ENCODE measurements around the gene PRPSAP1. TPM values are rescaled to one million over a fixed set of nuclear protein-coding genes. Genes with fewer than 3 reads are reported as not detected.

The PRPSAP1 gene
- total RNA-seq, 2 donors from 2014 or later, result 19.4 to 22.1 TPM

DNA sequence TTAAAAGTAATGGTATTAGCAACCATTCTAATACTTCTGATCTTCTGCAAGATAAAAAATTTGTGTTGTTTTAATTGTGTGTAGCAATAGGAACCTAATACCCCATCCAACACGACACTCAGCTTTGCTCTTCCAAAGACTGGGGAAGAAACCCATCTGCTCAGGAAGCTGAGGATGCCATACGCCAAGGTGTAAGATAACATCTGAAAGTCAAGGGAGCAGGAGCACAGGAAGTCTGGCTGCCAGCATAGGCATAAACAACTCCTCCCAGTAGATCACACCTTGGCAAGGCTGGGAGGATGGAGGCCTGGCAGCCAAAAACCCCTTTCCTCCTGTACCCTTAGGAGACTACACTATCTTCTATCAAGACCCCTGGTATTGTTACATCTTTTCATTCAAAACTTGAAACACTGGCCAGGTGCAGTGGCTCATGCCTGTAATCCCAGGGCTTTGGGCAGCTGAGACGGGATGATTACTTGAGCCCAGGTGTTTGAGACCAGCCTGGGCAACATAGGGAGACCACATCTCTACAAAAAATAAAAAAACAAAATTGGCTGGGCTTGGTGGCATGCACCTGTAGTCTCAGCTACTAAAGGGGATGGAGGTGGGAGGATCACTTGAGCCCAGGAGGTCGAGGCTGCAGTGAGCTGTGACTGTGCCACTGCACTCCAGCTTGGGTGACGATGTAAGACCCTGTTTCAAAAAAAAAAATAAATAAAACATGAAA is 25.0 kb upstream of the PRPSAP1 start:
- H3K27me3 Mint-ChIP-seq, result no peaks in the 10 kb centered on the region
- H3K36me3 Mint-ChIP-seq (ENCODE audit: low read depth), result no peaks in the 10 kb centered on the region
- ATAC-seq (no peak), DNase-seq (no peak)
- H3K9me3 ChIP-seq (ENCODE audit: control insufficient read depth, low read length, poor library complexity, severe bottlenecking), result no peaks in the 10 kb centered on the region
- H3K4me1 Mint-ChIP-seq, result peaks cover 4% of the 10 kb centered on the region
- H3K27ac Mint-ChIP-seq, result no peak overlapping the region
- H3K4me3 Mint-ChIP-seq, result no peak overlapping the region

DNA sequence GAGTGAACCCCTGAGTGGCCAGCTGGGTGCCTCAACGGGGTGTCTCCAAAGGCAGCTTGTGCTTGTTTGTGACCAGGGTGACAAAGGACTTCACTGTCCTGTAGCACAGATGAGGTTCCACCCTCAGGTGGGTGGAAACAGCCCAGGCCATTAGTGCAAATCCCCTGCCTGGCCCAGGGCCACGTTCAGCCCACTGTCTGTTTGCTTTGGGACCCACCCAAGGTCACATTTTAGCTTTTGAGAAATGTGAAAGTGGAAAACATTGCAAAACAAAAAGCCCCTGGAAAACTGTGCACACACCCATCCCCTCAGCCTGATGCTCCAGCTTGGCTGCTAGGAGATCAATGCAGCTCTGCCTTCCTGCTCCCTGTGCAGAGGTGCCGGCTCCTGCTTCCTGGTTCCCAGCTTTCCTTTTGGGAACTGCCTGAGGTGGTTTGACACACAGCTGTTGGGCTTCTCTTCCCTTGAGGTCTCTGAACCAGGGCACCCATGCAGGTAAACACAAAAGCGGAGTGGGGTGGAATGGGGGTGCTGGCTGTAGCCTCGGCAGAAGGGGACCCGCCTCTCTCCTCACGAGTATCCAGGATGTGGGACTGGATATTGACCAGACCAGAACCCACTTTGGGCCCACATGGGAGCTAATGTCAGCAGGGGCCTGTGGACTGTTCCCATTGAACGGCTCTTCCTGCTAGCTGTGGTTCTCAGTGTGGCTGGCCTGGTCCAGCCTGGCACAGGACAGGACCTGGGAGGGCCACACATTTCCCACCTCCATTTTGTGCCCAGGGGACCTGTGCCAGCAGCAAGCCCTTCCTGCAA is 22.8 kb upstream of the PRPSAP1 start:
- Mint-ChIP-seq H3K36me3 (ENCODE audit: low read depth) (no peaks in the 10 kb centered on the region), H3K4me1 (peaks cover 2% of the 10 kb centered on the region), H3K27me3 (no peaks in the 10 kb centered on the region), H3K4me3 (no peak overlapping the region), H3K27ac (no peak overlapping the region)
- H3K9me3 ChIP-seq (ENCODE audit: control insufficient read depth, low read length, poor library complexity, severe bottlenecking), result no peaks in the 10 kb centered on the region
- ATAC-seq, result no peak
- DNase-seq, result no peak

DNA sequence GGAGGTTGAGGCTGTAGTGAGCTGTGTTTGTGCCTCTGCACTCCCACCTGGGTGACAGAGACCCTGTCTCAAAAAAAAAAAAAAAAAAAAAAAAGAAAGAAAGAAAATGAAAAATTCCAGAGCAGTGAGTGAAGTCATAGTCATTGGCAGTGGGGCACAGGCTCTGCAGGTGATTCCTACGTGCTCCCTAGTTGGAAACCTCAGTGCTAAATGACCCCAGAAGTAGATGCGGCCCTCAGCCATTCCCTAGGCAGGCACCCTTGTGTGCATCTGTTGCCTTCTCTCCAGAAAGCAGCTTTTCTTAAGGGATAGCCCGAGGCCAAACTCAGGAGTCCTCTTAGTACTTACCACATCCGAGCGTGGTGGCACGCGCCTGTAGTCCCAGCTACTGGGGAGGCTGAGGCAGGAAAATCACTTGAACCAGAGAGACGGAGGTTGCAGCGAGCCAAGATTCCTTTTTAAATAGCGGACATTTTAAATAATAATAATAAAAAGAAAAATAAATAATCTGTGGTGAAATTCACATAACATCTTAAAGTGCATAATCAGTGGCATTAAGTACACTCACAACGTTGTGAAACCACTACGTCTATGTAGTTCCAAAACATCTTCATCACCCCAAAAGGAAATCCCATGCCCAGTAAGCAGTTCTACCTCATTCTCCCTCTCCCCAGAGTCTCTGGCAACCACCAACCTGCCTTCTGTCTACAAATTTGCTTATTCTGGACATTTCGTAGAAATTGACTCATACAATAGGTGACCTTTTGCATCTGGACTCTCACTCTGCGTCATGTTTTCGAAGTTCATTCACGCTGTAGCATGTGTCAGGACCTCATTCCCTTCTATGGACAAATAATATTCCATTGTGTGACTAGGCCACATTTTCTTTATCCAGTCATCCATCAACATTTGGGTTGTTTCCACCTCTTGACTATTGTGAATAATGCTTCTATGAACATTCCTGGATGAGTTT is 18.2 kb upstream of the PRPSAP1 start:
- H3K27me3 Mint-ChIP-seq, result peaks cover 8% of the 10 kb centered on the region
- H3K4me1 Mint-ChIP-seq, result peaks cover 2% of the 10 kb centered on the region
- no peak overlapping the region for H3K4me3 Mint-ChIP-seq
- no peak overlapping the region for H3K27ac Mint-ChIP-seq
- no peaks in the 10 kb centered on the region for H3K9me3 ChIP-seq (ENCODE audit: control insufficient read depth, low read length, poor library complexity, severe bottlenecking)
- ATAC-seq, result no peak
- H3K36me3 Mint-ChIP-seq (ENCODE audit: low read depth), result no peaks in the 10 kb centered on the region
- no peak for DNase-seq

DNA sequence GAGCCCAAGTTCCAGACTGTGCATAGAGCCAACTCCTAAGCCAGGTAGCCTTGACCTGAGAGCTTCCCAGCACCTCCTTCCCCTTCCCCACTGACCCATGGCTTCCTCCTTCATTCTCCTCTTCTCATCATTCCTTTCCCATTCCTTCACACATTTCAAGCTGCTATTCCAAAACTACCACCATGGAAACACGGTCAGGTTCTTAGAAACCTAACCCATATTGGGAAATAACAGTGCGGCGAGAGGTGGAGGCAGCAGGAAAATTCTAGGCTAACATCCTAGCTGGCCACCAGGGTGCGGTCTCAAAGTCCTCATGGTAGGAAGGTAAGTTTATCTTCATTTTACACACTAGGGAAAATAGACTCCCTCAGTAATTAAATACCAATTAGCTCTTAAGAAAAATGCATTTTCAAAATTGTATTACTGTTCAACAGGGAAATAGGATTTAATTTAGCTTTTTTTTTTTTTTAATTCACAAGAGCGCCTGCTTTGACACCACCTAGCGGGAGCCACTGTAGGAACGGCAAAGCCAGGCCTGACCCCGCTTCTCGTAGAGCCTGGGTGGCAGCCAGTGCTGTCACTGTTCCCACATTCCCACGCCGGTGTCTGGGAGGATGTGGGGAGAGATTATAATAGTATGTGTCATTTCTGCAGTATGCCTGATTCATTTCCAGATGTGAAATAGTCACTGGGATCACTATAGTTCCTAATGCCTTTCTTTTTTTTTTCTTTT is 16.7 kb upstream of the PRPSAP1 start:
- Mint-ChIP-seq H3K27ac (no peak overlapping the region), H3K27me3 (peaks cover 8% of the 10 kb centered on the region), H3K4me1 (peaks cover 2% of the 10 kb centered on the region), H3K4me3 (no peak overlapping the region), H3K36me3 (ENCODE audit: low read depth) (no peaks in the 10 kb centered on the region)
- H3K9me3 ChIP-seq (ENCODE audit: control insufficient read depth, low read length, poor library complexity, severe bottlenecking), result no peaks in the 10 kb centered on the region
- ATAC-seq (no peak), DNase-seq (no peak)

DNA sequence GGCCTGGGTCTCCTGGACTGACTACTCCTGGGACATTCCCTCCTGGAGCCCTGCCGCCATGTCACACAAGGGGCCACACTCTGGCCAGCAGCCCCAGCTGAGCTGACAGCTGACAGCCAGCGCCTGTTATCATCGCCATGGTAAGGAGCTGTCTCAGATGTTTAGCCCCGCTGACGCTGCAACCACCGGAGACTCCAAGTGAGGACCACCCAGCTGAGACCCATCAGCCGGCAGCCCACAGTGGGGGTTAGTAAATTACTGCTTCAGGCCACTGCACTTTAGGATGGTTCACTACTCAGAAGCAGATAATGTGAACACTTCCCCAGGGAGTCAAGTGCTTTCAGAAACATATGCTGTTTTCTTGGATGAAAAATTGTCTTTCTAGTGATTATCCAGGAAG is 16.1 kb upstream of the PRPSAP1 start:
- no peak overlapping the region for H3K4me3 Mint-ChIP-seq
- ATAC-seq, result no peak
- peaks cover 2% of the 10 kb centered on the region for H3K4me1 Mint-ChIP-seq
- H3K9me3 ChIP-seq (ENCODE audit: control insufficient read depth, low read length, poor library complexity, severe bottlenecking), result no peaks in the 10 kb centered on the region
- H3K27me3 Mint-ChIP-seq, result peaks cover 8% of the 10 kb centered on the region
- H3K36me3 Mint-ChIP-seq (ENCODE audit: low read depth), result no peaks in the 10 kb centered on the region
- DNase-seq, result no peak
- H3K27ac Mint-ChIP-seq, result no peak overlapping the region

DNA sequence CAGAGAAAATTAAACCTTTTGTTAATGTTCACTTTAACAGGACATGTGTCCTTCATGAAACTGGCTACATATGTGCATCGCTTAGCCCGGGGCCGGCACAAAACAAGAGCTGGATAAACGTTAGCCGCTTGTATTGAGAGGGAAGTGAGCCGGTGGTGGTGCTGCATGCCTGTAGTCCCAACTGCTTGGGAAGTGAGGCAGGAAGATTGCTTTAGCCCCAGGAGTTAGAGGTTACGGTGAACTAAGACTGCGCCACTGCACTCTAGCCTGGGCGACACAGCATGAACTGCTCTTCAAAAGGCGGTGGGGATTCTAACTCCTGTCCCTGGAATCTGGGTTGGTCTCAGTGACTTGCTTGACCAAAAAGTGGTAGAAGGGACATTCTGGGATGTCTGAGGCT is 15.7 kb upstream of the PRPSAP1 start:
- DNase-seq (no peak), ATAC-seq (no peak)
- no peaks in the 10 kb centered on the region for H3K9me3 ChIP-seq (ENCODE audit: control insufficient read depth, low read length, poor library complexity, severe bottlenecking)
- Mint-ChIP-seq H3K27me3 (peaks cover 8% of the 10 kb centered on the region), H3K4me3 (no peak overlapping the region), H3K4me1 (peaks cover 2% of the 10 kb centered on the region), H3K36me3 (ENCODE audit: low read depth) (no peaks in the 10 kb centered on the region), H3K27ac (no peak overlapping the region)

DNA sequence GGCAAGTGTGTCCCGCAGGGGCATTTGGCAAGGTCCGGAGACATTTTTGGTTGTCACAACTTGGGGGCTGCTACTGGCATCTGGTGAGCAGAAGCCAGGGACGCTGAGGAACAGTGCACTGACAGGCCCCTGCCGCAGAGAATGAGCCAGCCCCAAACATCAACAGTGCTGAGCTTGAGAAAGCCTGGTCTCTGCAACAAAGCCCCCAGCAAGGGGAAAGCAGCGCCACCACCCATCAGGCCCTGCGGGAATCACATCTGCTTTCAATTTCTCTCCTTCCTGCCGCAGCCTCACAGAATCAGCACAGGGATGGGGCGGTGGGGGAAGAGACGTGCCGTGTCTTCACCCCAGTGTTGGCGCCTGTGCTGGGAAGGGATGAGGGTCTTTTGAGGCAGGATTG is 14.8 kb upstream of the PRPSAP1 start:
- H3K36me3 Mint-ChIP-seq (ENCODE audit: low read depth), result no peaks in the 10 kb centered on the region
- H3K4me3 Mint-ChIP-seq, result no peak overlapping the region
- DNase-seq, result no peak
- H3K4me1 Mint-ChIP-seq, result peaks cover 2% of the 10 kb centered on the region
- no peak for ATAC-seq
- H3K27ac Mint-ChIP-seq, result no peak overlapping the region
- peaks cover 8% of the 10 kb centered on the region for H3K27me3 Mint-ChIP-seq
- no peaks in the 10 kb centered on the region for H3K9me3 ChIP-seq (ENCODE audit: control insufficient read depth, low read length, poor library complexity, severe bottlenecking)

DNA sequence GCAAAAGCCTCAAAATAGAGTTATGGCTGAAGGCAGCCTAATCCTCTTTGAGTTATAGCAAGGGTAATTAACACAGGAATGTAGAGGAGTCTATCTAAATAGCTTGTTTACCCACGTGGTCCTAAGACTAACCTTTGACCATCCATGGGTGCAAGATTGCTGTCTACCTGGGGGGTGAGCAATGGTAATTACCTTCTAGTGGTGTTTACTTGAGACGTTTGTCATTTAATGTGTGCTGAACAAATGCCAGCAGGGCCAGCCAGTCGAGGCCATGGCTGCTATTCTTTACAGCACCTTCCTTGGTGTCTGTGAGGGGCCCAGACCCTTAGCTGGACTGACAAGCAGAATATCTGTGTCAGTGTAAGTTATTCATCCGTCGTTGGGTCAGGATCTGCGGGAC is 13.9 kb upstream of the PRPSAP1 start:
- H3K9me3 ChIP-seq (ENCODE audit: control insufficient read depth, low read length, poor library complexity, severe bottlenecking), result no peaks in the 10 kb centered on the region
- no peak overlapping the region for H3K27ac Mint-ChIP-seq
- no peak for DNase-seq
- H3K4me1 Mint-ChIP-seq, result peaks cover 2% of the 10 kb centered on the region
- H3K27me3 Mint-ChIP-seq, result peaks cover 8% of the 10 kb centered on the region
- no peak overlapping the region for H3K4me3 Mint-ChIP-seq
- no peak for ATAC-seq
- H3K36me3 Mint-ChIP-seq (ENCODE audit: low read depth), result no peaks in the 10 kb centered on the region

DNA sequence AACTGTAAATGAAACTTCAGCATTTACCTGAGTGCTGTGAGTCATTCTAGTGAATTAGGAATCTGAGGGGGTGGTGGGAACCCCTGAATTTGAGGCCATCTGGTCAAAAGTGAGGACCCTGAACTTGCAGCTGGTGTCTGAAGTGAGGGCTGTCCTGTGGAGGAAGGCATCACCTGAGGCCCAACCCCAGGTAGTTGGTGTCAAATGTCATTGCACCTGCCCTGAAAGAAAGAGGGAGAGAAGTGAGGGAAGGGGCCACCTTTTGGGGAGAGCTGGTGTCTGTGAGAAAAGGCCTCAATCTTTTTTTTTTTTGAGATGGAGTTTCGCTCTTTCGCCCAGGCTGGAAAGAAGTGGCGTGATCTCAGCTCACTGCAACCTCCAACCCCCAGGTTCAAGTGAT is 12.5 kb upstream of the PRPSAP1 start:
- no peak overlapping the region for H3K27ac Mint-ChIP-seq
- no peak for DNase-seq
- H3K9me3 ChIP-seq (ENCODE audit: control insufficient read depth, low read length, poor library complexity, severe bottlenecking), result no peaks in the 10 kb centered on the region
- H3K4me1 Mint-ChIP-seq, result no peaks in the 10 kb centered on the region
- peak overlapping the region; percentile 57 for H3K4me3 Mint-ChIP-seq
- H3K27me3 Mint-ChIP-seq, result peaks cover 16% of the 10 kb centered on the region
- H3K36me3 Mint-ChIP-seq (ENCODE audit: low read depth), result no peaks in the 10 kb centered on the region
- no peak for ATAC-seq

DNA sequence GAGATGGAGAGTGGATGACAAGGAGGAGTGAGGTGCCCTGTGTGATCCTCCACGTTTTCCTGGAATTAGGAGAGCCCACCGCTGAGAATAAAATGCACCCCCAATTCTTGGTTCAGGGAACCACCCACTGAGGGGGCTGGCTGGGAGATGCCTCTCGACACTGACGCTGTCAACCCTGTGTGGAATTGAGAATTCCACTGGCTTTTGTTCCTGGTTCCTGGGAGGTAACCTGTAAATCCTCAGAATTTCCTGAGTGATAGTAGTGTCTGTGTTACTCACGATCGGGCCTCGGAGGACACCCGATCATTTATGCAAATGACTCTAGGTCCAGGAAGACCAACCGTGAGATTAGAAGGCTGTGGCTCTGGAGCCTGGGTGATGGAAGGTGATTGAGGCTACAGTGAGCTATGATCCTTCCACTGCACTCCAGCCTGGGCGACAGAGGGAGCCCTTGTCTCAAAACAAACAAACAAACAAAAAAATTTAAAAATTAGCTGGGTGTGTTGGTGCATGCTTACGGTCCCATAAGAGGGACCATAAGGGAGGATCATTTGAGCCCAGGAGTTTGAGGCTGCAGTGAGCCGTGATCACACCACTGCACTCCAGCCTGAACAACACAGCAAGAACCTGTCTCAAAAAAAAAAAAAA is 11.7 kb upstream of the PRPSAP1 start:
- ATAC-seq, result no peak
- peaks cover 14% of the 10 kb centered on the region for H3K27me3 Mint-ChIP-seq
- H3K9me3 ChIP-seq (ENCODE audit: control insufficient read depth, low read length, poor library complexity, severe bottlenecking), result no peaks in the 10 kb centered on the region
- H3K4me3 Mint-ChIP-seq, result no peak overlapping the region
- H3K36me3 Mint-ChIP-seq (ENCODE audit: low read depth), result no peaks in the 10 kb centered on the region
- no peaks in the 10 kb centered on the region for H3K4me1 Mint-ChIP-seq
- DNase-seq, result no peak
- no peak overlapping the region for H3K27ac Mint-ChIP-seq

DNA sequence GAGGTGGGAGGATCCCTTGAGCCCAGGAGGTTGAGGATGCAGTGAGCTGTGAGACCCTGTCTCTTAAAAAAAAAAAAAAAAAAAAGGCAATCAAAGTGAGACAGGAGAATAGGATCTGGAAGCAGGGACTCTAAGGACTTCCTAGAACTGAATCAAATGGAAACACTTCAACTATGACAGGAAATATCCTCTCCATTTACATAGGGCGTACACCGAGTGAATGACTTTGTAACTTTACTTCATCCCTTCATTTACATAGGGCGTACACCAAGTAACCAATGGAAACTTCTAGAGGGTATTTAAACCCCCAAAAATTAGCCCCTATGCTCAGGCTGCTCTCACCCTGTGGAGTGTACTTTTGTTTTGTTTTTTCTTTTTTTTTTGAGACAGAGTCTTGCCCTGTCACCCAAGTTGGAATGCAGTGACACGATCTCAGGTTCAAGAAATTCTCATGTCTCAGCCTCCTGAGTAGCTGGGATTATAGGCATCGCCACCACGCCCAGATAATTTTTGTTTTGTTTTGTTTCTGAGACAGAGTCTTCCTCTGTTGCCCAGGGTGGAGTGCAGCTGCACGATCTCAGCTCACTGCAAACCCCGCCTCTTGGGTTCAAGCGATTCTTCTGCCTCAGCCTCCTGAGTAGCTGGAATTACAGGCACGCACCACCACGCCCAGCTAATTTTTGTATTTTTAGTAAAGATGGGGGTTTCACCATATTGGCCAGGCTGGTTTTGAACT is 9.6 kb upstream of the PRPSAP1 start:
- peaks cover 8% of the 10 kb centered on the region for H3K27me3 Mint-ChIP-seq
- no peak overlapping the region for H3K27ac Mint-ChIP-seq
- H3K4me3 Mint-ChIP-seq, result no peak overlapping the region
- H3K9me3 ChIP-seq (ENCODE audit: control insufficient read depth, low read length, poor library complexity, severe bottlenecking), result no peaks in the 10 kb centered on the region
- ATAC-seq, result no peak
- no peak for DNase-seq
- H3K36me3 Mint-ChIP-seq (ENCODE audit: low read depth), result no peaks in the 10 kb centered on the region
- H3K4me1 Mint-ChIP-seq, result no peaks in the 10 kb centered on the region

DNA sequence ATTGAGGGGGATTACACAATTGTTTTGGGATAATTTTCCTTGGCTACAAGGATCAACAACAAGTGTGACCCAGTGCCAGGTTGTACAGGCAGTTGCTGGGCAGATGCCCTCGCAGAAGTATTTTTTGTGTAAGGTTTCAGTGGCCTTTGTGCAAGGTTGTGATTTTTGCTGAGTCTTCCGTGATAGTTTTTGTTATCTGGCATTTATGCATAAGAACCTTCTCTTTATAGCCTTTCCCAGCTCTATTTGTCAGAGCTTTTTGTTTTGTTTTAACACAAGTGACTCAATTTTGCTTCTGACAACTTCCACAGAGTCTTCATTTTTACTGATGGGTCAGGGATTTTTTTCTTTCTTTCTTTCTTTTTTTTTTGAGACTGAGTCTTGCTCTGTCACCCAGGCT is 6.7 kb upstream of the PRPSAP1 start:
- no peak overlapping the region for H3K4me3 Mint-ChIP-seq
- ATAC-seq (no peak), DNase-seq (no peak)
- H3K36me3 Mint-ChIP-seq (ENCODE audit: low read depth), result no peaks in the 10 kb centered on the region
- H3K27me3 Mint-ChIP-seq, result peaks cover 8% of the 10 kb centered on the region
- no peaks in the 10 kb centered on the region for H3K4me1 Mint-ChIP-seq
- no peak overlapping the region for H3K27ac Mint-ChIP-seq
- H3K9me3 ChIP-seq (ENCODE audit: control insufficient read depth, low read length, poor library complexity, severe bottlenecking), result no peaks in the 10 kb centered on the region

Data from T-helper 17 cell (primary cell).